ENCODE results near the gene GABPB1.

Gene GABPB1

DNA sequence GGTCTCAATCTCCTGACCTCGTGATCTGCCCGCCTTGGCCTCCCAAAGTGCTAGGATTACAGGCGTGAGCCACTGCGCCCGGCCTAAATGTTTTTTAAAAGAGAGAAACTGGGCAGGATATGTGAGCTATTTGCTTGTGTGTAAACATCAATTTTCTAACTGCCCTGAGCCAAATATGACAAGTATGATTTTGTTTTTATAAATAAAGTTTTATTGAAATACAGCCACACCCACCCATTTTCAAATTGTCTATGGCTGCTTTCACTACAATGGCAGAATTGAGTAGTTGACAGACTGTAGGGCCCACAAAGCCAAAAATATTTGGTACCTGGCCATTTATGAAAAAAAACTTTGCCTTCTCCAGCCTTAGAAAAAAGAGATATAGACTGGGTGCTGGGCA lies 73.6 kb downstream of the GABPB1 start:
- in situ Hi-C loops (cut with HindIII; ENCODE audit: low sequenced_read_pairs): no loop called here

DNA sequence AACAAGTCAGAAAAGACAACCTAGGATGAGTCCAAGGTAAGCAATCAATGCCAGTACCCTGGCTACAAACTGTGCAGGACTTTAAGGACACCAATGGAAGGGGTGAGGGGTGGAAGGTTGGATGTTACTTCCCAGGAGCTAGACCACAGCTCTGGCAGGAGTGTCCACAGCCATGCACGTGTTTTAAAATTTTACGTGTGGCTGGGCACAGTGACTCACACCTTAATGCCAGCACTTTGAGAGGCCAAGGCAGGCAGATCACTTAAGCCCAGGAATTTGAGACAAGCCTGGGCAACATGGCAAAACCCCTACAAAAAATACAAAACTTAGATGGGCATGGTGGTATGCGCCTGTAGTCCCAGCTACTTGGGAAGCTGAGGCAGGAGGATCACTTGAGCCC lies 74.7 kb downstream of the GABPB1 start:
- in situ Hi-C loops (cut with HindIII; ENCODE audit: low sequenced_read_pairs): no loop called here

DNA sequence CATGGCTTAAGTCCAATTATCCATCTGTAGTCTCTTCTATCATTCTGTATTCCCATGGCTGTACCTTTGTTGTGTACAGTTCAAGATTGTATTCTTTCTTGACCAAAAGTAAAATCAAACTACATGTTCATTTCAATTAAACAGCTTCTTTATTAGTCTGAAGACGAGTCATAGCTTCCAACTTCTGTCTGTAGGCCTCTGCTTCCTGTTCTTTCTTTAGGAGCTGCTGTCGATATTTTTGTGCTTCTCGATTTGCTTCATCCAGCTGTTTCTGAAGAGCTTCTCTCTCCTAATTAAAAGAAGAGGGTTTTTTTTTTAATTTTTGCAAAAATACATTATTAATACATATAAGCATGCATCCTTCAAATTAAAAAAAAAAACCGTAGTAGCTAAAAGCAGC lies 76.5 kb downstream of the GABPB1 start:
- in situ Hi-C loops (cut with HindIII; ENCODE audit: low sequenced_read_pairs): no loop called here

DNA sequence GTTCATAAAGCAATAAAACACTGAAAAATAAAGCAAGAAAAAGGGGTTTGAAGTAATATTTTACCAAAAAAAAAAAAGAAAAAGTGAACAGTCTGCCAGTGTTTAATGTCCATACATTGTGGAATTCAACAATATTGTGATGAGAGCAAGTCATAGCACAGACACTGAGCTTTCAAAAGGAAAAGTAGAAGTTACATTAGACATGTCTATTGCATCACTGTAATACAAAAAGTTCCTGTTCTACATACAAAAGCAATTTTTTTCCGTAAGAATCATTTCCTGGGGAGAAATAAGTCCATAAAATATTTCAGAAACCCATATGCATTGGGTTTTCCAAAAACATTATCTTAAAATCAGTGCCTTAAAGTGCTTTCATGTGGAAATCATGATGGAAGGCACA lies 77.6 kb downstream of the GABPB1 start:
- in situ Hi-C loops (cut with HindIII; ENCODE audit: low sequenced_read_pairs): no loop called here

DNA sequence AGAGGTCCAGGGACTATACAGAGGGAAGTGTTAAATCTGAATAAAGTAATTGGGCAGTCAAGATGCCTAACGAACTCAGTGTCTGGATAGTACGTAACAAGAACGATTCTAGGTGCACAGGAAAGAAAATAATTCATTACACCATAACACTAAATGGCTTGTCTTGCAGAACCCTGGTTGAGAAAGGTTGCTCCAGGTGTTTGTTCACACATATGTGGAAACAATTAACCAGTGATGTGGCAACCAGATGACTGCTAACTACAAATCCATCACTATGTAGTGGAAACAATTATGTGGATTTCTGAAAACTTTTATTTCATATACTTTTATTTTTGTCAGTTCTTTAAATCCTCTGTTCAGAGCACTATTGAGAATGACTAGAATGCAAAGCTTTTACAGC lies 79.1 kb downstream of the GABPB1 start:
- in situ Hi-C loops (cut with HindIII; ENCODE audit: low sequenced_read_pairs): no loop called here

DNA sequence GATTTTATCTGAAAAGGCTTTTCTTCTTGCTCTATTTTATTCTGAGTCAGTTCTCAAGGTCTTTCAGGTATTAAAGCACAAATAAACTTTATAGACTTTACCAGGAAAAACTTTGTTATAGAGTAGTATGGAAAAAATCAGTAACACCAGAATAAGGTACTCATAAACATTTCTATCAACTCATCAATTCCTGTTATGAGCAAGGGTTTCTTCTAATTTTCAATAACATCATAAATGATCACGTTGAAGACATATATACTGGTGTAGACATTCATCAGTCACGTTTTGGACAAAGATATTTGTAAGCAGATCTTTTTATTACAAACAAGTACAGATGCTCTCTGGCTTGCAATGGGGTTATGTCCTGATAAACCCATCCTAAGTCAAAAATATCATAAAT lies 79.9 kb downstream of the GABPB1 start:
- in situ Hi-C loops (cut with HindIII; ENCODE audit: low sequenced_read_pairs): no loop called here

DNA sequence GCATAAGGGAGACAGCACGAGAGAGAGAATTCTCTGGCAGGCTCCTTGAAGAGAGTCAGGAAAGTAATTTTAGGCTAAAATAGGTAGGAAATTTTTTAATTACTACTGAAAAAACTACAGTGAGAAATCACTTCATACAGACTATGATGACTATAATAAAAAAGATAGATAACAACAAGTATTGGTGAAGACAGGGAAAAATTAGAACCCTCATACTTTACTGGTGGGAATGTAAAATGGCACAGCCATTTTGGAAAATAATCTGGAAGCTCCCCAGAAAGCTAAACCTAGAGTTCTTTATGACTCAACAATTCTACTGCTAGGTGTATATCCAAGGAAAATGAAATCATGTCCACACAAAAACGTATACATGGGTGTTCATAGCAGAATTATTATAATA lies 87.4 kb downstream of the GABPB1 start:
- in situ Hi-C loops (cut with HindIII; ENCODE audit: low sequenced_read_pairs): no loop called here

DNA sequence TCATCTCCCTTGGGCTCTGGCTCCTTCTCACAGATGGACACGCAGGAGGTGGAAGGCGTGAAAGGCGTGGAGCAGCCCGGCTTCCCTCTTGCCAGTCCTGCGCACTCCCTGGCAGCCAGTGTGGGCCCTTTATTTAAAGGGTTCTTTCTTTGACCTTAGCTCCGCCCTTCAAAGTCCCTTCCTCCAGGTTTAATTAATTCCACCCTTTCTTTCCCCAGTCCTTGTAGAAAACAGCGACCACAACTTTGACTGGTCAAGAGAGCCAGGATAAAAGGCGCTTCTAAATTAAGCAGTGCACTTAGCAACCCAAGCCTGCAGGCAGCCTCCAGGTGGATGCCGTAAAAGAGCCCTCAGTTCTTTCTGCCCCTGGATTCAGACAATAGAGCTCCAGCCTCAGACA lies 89.4 kb downstream of the GABPB1 start, which contains the start of gene HDC:
TSS of gene HDC (minus strand) at position 107 of the 400 bp plus-strand sequence. CDS start at position 4, 103 bp downstream.
- in situ Hi-C loops (cut with HindIII; ENCODE audit: low sequenced_read_pairs): no loop called here

DNA sequence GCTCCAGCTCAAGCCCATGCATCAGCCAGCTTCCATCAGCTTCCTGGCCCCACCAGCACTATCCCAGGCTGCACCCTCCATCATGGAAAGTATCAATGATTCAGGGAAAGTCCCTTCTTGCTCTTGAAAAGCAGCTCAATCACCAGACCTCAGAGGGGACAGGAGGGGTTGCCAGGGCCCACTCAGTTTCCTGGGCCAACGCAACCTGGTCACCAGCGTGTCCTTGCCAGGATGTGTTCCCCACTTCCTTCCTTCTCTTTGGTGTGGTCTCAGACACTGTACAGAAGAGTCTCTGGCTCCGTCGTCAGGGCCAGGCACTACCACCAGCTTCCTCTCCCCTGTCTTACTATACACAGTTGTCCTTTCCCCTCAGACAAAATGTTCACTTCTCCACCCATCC lies 92.5 kb downstream of the GABPB1 start:
- in situ Hi-C loops (cut with HindIII; ENCODE audit: low sequenced_read_pairs): no loop called here

DNA sequence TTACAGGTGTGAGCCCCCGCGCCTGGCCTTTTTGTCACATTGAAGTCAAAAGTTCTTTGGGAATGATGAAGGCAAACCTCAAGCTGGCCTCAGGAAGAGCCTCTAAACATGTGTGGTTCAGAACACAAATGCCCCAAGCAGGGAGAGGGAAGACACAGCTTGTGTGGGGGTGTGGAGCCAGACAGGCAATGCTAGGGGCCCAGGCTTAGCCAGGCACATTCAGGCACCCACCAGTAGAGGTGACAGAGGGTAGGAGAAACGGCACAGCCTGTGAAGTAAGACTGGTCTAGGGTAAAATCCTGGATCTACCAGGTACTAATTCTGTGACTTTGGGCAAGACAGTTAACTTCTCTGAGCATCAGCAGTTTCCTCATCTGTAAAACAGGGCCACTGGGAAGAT lies 93.0 kb downstream of the GABPB1 start:
- in situ Hi-C loops (cut with HindIII; ENCODE audit: low sequenced_read_pairs): no loop called here

DNA sequence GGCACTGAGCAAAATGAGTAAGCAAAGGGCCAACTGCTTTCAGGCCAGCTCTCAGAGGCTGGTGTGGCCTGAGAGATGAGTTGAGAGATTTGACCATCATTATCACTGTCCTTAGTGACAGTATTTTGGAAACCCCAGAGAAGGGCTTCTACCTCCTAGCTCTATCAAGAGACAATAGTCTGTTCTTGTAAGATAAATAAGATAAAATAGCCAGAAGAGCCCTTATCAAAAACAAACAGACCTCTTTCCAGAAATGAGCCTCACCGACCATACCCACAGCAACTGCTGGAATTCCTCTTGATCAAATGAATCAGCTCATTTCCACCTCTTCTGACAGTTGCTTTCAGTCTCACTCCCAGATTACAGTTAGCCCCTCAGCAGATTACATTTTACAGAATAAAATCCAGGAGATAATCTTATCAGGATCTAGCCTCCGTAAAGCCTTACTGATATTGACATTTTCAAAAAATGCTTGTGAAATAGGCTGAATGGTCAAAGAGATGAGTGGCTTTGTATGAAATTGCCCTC lies 94.0 kb downstream of the GABPB1 start:
- in situ Hi-C loops (cut with HindIII; ENCODE audit: low sequenced_read_pairs): no loop called here

DNA sequence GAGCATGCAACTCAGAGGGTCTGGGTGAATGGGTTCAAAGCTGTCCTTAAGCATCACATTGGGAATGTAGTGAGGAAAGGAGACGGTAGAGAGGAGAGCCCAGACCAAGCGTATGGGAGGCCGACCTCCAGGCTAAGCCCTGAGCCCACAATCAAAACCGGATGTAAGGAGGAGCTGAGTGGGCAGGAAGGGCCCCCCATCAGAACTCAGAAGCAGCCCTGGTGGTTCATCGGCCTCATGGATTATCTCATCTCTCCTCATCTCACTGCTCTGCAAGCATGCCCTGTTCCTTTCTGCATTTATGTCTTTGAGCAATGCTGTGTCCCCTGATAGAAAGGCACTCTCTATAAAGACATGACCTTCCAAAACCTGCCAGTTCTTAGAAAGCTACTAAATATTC lies 95.7 kb downstream of the GABPB1 start:
- in situ Hi-C loops (cut with HindIII; ENCODE audit: low sequenced_read_pairs): no loop called here

DNA sequence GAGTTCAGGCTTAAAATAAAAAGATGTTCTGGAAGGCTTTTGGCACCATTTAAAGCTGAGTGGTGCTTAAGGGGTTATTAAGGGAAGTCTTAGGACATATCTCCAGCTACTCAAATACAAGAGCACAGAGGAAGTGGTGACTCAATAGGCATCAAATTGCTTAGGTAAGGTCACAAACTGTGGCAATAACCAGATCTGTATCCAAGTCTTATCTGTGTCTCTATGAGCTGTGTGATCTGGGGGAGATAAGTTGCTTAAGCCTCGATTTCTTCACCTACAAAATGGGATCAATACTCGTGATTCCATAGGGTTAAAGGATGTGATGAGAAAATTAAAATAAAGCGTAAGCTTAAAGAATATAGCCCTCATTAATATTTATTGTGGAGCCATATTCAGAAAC lies 97.1 kb downstream of the GABPB1 start:
- in situ Hi-C loops (cut with HindIII; ENCODE audit: low sequenced_read_pairs): no loop called here

DNA sequence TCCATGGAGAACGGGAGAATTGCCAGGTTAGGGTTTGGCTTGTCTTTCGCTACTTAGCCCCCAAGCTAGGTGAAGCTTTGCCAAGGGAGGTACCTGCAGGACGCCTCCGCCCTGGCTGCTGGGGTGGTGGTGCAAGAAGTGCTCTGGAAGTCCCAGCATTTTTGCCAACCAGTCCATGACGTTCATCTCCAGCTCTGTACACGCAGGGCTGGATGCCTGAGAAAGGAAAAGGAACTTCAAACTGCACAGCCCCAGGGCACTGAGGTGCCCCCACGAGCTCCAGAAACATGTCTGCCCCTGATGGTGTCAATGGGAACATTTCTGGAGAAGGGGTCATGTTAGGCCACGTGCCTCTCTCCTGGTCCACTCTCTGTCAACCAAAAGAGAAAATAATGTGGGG lies 97.7 kb downstream of the GABPB1 start:
- in situ Hi-C loops (cut with HindIII; ENCODE audit: low sequenced_read_pairs): no loop called here

DNA sequence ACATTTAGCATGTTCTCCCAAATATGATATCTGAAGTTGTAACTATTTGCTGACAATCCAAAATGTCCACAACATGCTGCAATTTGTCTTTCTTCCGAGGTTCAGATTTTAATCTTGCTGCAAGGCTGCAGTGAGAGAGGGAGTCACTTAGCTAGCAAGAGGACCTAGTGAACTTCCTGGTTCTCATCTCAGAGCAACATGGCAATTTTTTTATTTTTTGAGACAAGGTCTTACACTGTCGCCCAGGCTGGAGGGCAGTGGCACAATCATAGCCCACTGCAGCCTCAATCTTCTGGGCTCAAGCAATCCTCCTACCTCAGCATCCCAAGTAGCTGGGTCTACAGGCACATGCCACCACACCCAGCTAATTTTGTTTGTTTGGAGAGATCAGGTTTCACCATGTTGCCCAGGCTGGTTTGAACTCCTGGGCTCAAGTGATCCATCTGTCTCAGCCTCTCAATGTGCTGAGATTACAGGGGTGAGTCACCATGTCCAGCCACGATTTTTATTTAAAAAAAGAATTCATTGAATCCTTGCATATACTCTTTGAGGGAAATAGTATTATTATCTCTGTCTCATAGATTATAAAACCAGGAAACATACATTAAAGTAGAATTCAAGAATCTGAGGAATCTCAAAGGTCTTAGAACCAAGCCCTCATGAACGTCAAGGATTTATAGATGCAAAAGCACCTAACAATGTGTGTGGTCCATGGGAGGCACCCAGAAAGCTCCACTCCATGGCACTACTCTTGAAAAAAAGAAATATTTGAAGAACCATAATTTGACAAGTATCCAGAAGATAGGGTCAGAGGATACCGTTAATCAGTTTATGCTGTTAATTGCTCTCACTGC lies 98.6 kb downstream of the GABPB1 start:
- in situ Hi-C loops (cut with HindIII; ENCODE audit: low sequenced_read_pairs): no loop called here

DNA sequence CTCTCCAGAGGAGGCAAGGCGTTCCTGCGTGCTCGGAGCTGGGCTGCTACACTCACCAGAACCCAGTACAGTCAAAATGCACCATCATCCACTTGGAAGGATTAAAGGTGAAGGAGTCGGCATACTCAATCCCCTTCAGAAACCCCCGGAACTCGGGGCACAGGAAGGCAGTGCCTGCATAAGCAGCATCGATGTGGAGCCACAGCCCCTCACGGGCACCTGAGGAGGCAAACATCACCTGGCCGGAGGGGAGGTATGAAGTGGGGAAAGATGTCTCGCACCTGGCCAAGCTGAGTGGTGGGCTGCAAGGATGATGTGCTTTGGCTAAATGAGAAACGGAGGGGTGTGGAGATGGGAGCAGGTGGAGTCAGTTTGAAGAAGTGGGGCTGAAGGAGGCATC lies 102.4 kb downstream of the GABPB1 start:
- in situ Hi-C loops (cut with HindIII; ENCODE audit: low sequenced_read_pairs): loop anchor here (5.0 kb wide), 1 partner anchor 75 kb away; no protein-coding TSS in a partner anchor

DNA sequence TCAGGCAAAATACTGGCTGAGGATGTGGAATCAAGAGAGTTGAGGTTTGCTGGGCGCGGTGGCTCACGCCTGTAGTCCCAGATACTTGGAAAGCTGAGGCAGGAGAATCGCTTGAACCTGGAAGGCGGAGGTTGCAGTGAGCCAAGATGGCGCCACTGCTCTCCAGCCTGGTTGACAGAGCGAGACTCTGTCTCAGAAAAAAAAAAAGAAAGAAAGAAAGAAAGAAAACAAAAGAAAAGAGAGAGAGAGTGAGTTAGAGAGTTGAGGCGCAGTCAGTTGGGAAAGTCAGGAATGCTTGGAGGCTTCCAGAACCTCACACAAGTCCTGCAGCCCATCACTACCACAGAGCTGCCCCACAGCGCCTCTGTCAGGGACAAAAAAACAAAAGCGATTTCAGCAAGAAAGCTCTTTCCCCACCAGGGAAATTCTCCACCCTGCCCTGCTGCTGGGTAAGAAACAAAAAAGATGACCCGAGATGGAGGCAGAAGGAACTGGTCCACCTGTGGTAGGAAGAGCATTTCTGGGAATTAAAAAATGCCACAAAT lies 103.3 kb downstream of the GABPB1 start:
- in situ Hi-C loops (cut with HindIII; ENCODE audit: low sequenced_read_pairs): loop anchor here (5.0 kb wide), 1 partner anchor 74 kb away; no protein-coding TSS in a partner anchor

DNA sequence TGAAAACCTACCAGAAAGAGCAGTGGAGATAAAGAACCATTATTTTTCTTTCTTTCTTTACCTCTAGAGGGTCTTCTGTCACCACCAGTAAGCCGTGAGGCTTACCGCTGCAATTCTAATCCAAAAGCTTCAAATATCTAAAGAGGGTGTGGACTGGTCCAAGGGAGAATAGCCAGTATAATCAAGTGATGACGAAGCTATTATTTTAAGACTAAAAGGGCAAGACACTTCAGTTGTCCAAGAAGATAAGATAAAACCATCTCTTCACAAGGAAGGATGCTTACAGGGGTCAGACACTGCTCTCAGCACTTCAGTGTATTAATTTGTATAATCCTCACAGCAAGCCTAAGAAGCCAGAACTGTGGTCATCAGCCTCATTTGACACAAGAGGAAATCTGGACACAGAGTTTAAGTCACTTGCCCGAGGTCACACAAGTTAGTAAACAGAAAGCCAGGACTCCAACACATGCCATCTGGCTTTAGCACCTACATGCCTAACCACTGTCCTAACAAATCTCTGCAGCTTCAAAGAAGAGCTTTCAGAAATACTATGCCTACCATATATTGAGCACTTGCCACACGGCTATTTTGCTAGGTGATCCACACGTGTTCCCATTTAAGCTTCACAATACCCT lies 104.1 kb downstream of the GABPB1 start:
- in situ Hi-C loops (cut with HindIII; ENCODE audit: low sequenced_read_pairs): loop anchor here (5.0 kb wide), 1 partner anchor 74 kb away; no protein-coding TSS in a partner anchor

DNA sequence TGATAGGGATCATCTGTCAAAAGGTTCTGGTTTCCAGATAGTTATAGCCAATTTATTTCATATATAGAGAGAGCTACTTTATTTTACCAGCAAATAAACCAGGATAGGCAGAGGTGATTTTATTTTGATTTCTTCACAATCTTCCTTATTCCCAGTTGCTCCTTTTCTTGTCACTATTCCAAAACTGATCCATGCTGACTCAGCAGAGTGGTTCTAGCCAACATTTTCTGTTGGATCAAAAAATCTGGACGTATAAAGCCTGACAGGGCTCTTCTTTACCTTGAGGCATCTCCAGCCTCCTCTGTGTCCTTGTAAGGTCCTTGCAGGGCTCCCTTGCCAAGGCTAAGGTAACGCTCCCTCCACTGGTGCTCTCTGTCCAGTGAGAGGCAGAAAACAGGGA lies 105.3 kb downstream of the GABPB1 start:
- in situ Hi-C loops (cut with HindIII; ENCODE audit: low sequenced_read_pairs): loop anchor here (5.0 kb wide), 1 partner anchor 72 kb away; no protein-coding TSS in a partner anchor

DNA sequence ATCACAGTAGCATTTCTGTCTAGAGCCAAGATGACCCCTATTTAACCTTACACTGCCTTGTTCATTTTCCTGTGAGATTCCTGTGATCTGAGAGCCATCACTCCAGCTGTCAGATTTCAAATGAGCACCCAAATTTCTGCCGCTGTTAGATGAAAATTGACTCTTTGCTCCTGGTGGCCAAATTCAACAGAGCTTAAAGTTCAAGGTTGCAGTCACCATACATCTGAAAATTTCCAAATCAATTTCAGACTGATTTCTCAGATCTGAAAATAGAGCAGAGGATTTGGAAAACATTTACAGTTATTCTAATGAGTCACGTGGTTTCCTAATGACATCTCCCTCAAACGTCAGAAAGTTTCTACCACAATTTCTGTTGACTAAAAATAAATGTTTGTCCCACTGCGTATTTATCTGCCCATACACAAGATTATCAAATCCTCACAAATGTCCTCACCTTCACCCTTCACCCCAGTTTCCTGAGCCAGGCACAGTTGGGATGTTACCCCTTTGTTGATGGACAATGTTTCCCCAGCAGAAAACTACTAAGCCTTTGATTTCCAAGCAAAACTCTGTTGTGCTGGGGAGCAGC lies 105.9 kb downstream of the GABPB1 start:
- in situ Hi-C loops (cut with HindIII; ENCODE audit: low sequenced_read_pairs): no loop called here
